ENCODE measurements around the gene CYP2U1.

Gene CYP2U1

GRCh38 chr4:107931775-107932321 is 499 bp downstream of the CYP2U1 start:
- Histone ChIP-seq H3K36me3 (ENCODE audit: low read length) (no peaks in the 10 kb centered on the region), H3K4me2 (ENCODE audit: low read depth, low read length, poor library complexity, severe bottlenecking) (peak overlapping the region; percentile 62), H3K79me2 (ENCODE audit: insufficient read depth, low read length) (no peaks in the 10 kb centered on the region), H3K9me2 (replicated peaks; ENCODE audit: insufficient read depth, low read length) (no peaks in the 10 kb centered on the region), H3K9me3 (ENCODE audit: insufficient read depth, low read length) (no peaks in the 10 kb centered on the region), H2AFZ (ENCODE audit: low read depth, low read length, severe bottlenecking) (no peak overlapping the region), H3K27me3 (ENCODE audit: low read length) (no peaks in the 10 kb centered on the region), H4K20me1 (ENCODE audit: low read depth, low read length) (no peaks in the 10 kb centered on the region), H3K4me3 (ENCODE audit: insufficient read depth, low read length, poor library complexity, severe bottlenecking) (peak overlapping the region; percentile 59), H3K27ac (ENCODE audit: low read depth, low read length) (no peak overlapping the region; the same call in 1 of the 2 replicates), H3F3A (ENCODE audit: insufficient read depth) (no peaks in the 10 kb centered on the region; the same call in 1 of the 2 replicates), H3K9ac (ENCODE audit: low read length) (peak overlapping the region; percentile 65)
- TF ChIP-seq EZH2phosphoT487 (conservative IDR thresholded peaks at IDR 0.05; ENCODE audit: low read length) (no peak), CTCF (IDR thresholded peaks at IDR 0.05; ENCODE audit: insufficient read depth, low read length, poor library complexity, severe bottlenecking) (no peak)

- Histone ChIP-seq H3K9ac (ENCODE audit: low read length) (no peak overlapping the region), H3K4me3 (ENCODE audit: insufficient read depth, low read length, poor library complexity, severe bottlenecking) (no peak overlapping the region), H3K27ac (ENCODE audit: low read depth, low read length) (no peak overlapping the region)
Measured at GRCh38 chr4:107935246-107935645, 3.9 kb downstream of the CYP2U1 start.

GRCh38 chr4:107937040-107937439 is 5.7 kb downstream of the CYP2U1 start:
- Histone ChIP-seq H3K9me3 (ENCODE audit: insufficient read depth, low read length) (no peaks in the 10 kb centered on the region), H3K27ac (ENCODE audit: low read depth, low read length) (no peak overlapping the region), H3K27me3 (ENCODE audit: low read length) (no peaks in the 10 kb centered on the region), H4K20me1 (ENCODE audit: low read depth, low read length) (no peaks in the 10 kb centered on the region), H3K4me3 (ENCODE audit: insufficient read depth, low read length, poor library complexity, severe bottlenecking) (no peak overlapping the region), H3F3A (ENCODE audit: insufficient read depth) (no peaks in the 10 kb centered on the region; the same call in 1 of the 2 replicates), H2AFZ (ENCODE audit: low read depth, low read length, severe bottlenecking) (no peak overlapping the region), H3K9me2 (replicated peaks; ENCODE audit: insufficient read depth, low read length) (no peaks in the 10 kb centered on the region), H3K36me3 (ENCODE audit: low read length) (no peaks in the 10 kb centered on the region), H3K4me2 (ENCODE audit: low read depth, low read length, poor library complexity, severe bottlenecking) (no peak overlapping the region), H3K9ac (ENCODE audit: low read length) (no peak overlapping the region), H3K79me2 (ENCODE audit: insufficient read depth, low read length) (no peaks in the 10 kb centered on the region)
- TF ChIP-seq EZH2phosphoT487 (conservative IDR thresholded peaks at IDR 0.05; ENCODE audit: low read length) (no peak), CTCF (IDR thresholded peaks at IDR 0.05; ENCODE audit: insufficient read depth, low read length, poor library complexity, severe bottlenecking) (no peak)

More at GRCh38 chr4:107935246-107935645, 3.9 kb downstream of the CYP2U1 start:
- Histone ChIP-seq H3F3A (ENCODE audit: insufficient read depth) (no peaks in the 10 kb centered on the region; the same call in 1 of the 2 replicates), H4K20me1 (ENCODE audit: low read depth, low read length) (no peaks in the 10 kb centered on the region), H3K36me3 (ENCODE audit: low read length) (no peaks in the 10 kb centered on the region), H3K9me3 (ENCODE audit: insufficient read depth, low read length) (no peaks in the 10 kb centered on the region), H3K27me3 (ENCODE audit: low read length) (no peaks in the 10 kb centered on the region), H3K4me2 (ENCODE audit: low read depth, low read length, poor library complexity, severe bottlenecking) (no peak overlapping the region), H3K79me2 (ENCODE audit: insufficient read depth, low read length) (no peaks in the 10 kb centered on the region), H3K9me2 (replicated peaks; ENCODE audit: insufficient read depth, low read length) (no peaks in the 10 kb centered on the region), H2AFZ (ENCODE audit: low read depth, low read length, severe bottlenecking) (no peak overlapping the region)
- TF ChIP-seq EZH2phosphoT487 (conservative IDR thresholded peaks at IDR 0.05; ENCODE audit: low read length) (no peak), CTCF (IDR thresholded peaks at IDR 0.05; ENCODE audit: insufficient read depth, low read length, poor library complexity, severe bottlenecking) (no peak)

Data from SU-DHL-6 (cell line).